Activated effector memory CD4-positive, alpha-beta T cell treated with anti-CD3 and anti-CD28 coated beads, Interleukin-2, amount 50 U/mL, for 16 hours (primary cell): ENCODE results near the gene CAPS.

Experiments
- DNase-seq: peaks from one replicate; pipeline ENCODE4 v3.0.0-alpha.2; 2020

CAPS gene

DNA sequence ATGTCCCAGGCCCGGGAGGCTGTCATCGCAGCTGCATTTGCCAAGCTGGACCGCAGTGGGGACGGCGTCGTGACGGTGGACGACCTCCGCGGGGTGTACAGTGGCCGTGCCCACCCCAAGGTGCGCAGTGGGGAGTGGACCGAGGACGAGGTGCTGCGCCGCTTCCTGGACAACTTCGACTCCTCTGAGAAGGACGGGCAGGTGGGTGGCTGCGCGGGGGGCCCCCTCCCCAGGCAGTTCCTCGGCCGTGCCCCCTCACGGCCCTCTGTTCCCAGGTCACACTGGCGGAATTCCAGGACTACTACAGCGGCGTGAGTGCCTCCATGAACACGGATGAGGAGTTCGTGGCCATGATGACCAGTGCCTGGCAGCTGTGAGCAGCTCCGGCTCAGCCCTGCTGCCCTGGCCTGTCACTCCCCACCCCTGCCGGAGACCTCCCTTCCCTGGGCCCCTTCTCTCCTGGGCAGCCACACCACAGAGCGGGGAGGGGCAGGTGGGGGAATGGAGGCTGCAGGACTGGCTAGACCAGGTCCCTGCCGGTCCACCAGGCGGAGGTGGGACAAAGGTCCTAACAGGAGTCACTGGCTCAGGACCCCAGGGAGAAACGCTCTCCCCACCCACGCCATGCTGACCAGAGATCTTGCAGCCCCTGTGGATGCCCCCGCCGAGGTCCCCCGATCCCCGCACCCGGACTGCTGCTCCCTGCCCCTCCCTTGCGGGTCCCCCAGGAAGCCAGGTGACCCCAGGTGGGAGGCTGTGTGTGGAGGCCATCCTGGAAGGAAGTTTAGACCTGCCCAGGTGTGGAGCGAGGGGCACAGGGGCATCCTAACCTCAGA is 1.1 kb downstream of the CAPS start:
- no peak for DNase-seq

DNA sequence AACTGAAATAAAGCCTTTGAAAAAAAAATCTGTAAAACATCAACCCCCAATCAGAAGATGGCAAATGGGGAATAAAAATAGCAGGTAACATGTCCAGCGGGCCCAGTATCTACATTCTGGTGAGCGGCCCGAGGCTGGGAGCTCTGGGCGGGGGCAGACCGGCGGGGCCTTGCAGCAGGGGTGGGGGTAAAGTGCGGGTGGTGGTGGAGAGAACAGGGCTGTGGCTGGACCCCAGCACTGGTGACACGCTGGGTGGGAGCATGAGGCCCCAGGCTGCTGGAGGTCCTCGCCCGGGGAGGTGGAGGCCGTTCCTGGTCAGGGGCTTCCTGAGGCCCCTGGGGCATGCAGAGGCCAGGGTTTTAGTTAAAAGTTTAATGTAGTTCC is 1.7 kb downstream of the CAPS start:
- DNase-seq = no peak

DNA sequence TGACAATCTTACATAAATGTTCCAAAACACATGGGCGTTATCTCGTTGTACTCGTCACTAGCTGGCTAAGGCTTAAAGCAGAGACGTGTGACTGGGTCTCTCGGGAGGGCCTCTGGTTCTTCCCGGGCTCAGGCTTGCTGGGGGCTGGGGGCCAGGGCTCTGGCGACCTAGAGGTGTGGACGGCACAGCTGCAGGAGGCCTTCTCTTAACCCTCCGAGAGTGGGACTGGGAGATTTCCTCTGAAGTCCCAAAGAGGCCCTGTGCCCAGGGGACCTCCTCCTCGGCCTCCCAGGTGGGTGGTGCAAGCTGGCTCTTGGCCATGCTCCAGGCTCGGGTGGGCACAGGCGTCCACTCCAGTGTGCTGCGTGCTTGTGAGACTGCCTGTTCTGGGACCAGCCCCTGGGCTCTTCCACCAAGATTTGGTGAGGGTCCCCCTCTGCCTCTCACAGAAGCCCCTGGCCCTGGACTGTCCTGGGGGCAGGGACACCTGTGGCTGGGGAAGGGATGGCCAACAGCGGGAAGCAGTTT is 2.2 kb downstream of the CAPS start:
- peak; percentile 57 for DNase-seq

DNA sequence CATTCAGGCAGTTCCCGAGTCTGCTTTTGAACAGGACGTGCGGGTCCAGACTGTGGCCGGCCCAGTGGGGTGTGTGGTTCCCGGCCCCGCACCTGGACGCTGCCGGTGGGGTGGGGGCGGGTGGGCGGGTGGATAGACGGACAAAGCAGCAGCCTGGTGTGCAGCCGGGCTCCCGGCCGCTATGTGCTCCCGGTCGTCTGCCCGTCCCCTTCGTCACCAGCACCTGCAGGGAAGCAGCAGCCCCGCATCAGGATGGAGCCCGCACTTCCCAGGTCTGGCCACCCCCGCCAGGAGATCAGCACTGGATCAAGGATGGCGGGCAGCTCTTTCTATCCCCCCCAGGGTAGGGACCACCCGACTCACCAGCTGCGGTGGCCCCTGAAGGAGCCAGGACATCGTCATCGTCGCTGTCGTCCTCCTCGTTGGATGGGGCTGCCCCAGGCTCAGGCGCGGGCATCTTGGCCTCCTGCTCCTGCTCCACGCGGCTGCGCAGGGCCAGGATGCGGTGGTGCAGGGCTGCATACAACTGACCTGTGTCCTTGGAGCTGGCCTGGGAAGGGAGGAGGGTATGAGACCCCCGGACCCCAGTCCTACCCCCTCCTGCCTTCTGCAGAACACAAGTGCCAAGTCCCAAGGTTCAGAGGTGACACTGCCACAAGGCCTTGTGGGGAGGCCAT is 3.5 kb downstream of the CAPS start:
- no peak for DNase-seq

DNA sequence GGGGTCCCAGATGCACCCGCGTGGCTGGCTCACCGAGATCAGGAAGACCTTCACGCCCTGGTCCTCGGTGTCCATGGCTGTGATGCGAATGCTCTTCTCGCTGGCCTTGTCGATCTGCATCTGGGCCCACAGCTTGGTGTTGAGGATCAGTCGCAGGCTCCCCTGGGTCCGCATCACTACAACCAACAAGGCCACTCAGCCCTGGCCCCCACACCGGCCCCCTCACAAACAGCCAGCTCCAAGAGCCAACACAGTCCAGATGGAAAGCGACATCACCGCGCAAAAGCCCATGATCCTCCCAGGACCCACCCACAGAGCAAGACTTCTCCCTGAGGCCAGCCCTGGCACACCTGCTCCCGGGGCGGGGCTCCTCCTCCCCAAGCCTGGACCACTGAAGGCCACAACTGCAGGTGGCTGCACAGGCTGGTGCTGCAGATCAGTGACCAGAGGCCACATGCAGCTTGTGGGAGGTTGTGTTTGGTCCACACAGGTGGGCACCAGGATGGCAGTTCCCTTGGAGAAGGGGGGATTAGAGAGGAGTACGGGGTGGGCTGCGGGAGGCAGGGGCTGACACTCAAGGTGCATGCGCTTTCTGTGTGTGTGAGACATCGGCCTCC is 4.5 kb downstream of the CAPS start:
- DNase-seq = no peak

DNA sequence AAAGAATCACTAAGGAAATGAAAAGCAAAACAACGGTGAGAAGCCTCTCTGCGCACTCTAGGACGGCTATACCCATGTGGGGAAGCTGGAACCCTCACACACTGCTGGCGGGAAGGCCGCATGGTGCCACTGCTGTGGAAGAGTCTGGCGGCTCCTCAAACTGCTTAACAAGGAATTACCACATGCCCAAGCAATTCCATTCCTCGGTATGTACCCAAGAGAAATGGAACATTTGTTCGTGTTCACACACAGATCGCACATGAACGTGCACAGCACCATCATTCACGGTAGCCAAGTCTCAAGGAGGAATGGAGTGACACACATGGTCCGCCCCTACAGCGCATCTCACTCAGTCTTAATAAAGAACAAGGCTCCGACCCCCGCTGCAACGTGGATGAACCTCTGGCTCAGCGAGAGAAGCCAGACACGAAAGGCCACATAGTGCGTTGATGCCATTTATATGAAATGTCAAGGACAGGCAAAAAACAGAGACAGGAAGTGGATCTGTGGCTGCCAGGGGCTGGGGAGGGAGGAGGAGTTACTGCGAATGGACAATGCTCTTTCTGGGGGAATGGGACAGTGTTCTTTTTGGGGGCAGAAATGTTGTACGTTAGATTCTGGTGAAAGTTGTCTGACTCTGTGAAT is 7.6 kb downstream of the CAPS start:
- no peak for DNase-seq

DNA sequence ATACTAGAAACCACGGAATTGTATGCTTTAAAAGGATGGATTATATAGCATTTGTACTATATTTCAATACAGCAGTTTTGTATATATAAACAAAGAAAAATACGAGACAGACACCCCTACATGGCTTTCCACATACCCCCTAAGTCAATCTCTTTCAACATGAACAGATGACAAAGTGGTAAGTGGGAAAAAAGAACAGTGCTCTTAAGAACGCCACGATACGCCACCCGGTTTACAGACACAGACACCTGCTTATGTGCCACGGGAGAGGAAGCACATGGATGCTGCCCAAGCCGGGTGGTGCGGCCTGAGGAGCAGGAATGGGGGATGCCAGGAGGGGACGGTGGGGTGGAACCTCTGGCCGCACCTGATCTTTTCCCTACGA is 8.1 kb downstream of the CAPS start:
- DNase-seq = no peak

DNA sequence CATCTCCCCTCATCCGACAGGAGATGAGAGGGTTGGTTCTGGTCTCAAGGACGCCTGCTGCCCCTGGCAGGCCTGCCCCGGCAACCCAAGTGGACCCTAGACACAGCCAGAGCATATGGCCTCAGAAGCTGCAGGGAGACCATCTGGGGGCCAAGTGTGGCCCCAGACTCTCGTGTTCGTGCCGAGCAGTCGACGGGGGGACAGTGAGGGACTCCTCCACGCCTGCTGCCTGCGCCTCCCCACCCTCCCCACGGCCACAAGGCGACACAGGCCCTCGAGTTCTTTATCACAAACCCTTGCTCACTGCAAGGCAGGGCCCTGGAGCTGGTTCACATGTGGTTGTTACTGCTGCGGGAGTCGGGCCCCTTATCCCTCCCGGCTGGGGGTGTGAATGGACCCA is 9.3 kb downstream of the CAPS start:
- no peak for DNase-seq

DNA sequence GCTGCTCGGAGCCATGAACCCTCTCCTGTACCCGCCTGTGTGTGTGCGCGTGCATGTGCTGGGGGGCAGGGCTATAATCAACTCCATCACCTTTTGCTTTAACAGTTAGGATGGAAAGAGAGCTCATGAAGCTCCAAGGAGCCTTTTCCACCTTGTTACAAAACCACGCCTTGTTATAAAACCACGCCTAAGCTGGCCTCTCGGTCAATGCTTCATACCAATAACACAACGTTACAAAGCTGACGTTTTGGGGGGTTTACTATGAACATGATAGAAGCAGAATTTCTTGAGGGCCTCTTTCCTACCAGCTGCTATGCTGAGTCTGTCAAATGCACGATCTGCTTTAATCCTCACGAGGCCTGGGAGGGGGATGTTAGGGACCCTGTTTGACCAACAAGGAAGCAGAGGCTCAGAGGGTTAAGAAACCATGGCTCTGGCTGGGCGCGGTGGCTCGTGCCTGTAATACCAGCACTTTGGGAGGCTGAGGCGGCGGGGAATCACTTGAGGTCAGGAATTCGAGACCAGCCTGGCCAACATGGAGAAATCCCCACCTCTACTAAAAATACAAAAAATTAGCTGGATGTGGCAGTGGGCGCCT is 11.9 kb downstream of the CAPS start:
- no peak for DNase-seq

DNA sequence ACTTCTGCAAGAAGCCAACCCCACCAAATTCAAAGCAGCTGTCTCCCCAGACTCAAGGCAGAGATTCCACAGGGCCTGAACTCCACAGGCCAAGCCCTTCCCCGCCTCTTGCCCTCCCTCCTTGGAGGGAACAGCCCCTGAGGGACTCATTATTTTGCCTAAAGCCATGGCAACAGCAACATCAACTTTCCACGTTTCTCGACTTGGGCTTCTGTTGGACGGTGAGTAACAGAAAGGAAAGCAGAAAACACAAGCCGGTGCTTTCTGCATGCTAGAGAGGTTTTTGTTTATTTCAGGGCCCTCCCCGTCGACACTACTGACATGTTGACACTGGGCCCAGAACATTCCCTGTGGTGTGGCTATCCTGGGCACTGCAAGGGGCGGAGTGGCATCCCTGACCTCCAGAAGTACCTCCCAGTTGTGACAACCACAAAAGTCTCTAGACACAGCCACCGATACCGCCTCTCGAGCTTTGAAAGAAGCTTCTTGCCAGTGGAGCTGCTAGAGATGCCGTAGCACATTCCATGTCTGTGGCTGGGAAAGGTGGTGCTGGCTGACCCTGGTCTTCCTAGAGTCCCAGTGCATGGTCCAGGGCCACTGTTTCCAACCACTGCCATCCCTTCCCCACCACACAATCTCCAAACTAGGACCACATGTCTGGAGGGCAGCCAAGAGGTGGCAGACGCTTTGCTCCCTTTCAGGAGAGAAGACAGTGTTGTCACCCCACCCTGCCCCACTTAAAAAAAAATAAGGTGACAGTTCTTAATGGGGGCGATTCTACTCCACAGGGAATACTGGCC is 12.8 kb downstream of the CAPS start:
- no peak for DNase-seq

DNA sequence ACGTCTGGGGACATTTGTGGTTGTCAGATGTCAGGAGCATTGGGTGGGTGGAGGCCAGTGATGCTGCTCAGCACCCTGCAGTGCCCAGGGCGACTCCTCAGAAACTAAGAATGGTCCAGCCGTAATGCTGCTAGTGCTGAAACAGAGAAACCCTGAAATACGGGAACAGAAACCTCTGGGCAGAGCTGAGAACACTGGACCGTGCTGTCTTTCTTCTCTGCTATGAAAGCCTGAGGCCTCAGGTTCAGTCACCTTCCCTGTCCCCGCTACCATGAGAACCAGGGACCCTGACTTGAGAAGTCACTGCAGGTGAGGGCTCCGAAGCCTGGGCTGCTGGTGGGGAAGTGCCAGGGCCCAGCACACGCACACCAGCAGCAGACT is 13.4 kb downstream of the CAPS start:
- DNase-seq = no peak

DNA sequence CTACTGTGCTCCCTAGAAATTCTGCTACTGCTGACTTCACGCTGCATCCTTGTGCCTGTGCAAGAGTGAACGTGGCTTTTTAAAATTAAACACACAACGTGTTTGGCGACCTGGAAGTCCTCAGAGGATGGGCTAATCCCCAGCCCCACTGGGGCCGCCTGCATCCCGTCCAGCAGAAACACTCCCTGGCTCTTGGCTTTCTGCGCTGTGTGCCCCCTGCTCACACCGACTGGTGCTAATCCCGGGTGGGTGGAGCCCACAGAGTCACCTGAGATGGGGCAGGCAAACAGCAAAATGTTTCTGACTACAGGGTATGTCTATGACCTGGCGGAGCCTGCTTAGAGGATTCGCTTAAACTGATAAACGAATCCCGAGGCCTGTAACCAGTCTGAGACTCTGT is 15.1 kb downstream of the CAPS start:
- DNase-seq = no peak

DNA sequence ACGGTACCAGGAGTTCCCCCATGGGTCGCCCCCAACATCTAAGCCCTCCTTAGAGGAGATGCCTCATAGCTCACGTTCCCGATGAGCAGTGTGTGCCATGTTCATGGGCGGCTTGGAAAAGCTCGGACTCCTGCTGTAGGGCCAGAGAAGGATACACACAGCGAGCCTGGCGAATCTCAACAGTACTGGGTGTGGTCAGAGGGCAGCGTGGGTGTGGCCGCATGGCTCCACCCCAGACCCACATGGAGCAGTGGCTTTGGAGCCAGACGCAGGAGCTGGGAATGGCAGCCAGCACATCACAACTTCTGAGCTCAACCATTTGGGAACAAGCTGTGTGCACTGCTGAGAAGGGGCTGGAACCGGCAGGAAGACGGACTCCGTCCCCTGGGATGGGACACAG is 15.6 kb downstream of the CAPS start:
- no peak for DNase-seq

DNA sequence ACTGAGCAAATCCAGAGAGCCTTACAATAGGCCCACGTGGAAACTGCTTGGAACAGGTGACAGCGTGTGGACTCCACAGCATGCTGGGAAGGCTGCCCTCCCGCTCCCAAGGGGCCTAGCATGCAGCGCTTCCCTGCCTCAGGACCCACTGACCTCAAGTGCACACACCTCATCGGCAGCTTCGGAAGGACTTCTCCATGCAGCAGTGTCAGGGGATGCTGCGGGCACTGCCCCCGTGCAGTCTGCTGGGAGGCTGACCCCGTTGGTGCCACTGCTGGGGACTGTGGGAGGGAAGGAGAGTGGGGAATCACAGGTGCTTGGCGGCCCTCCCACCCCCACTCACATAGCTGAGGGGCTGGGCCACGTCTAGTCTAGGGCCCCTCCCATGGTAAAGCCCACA is 17.2 kb downstream of the CAPS start:
- DNase-seq = no peak

DNA sequence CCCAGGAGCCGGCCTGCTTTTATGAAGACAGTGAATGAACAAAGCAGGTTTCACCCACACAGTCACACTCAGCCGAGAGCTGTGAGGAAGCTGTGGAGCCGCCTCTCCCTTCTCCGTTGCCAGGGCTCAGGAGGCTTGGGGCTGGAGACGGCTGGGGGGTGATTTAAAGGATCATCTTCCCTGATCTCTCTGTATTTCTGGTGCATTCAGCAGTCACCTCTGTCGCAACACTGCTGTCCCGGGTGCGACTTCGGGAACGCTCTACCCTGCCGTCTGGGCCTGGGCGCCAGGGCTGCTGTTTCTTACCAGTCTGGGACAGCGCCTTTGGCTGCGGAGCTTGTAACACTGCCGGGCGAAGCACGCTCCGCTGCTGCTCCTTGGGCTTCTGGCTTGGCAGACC is 18.1 kb downstream of the CAPS start:
- DNase-seq = no peak

DNA sequence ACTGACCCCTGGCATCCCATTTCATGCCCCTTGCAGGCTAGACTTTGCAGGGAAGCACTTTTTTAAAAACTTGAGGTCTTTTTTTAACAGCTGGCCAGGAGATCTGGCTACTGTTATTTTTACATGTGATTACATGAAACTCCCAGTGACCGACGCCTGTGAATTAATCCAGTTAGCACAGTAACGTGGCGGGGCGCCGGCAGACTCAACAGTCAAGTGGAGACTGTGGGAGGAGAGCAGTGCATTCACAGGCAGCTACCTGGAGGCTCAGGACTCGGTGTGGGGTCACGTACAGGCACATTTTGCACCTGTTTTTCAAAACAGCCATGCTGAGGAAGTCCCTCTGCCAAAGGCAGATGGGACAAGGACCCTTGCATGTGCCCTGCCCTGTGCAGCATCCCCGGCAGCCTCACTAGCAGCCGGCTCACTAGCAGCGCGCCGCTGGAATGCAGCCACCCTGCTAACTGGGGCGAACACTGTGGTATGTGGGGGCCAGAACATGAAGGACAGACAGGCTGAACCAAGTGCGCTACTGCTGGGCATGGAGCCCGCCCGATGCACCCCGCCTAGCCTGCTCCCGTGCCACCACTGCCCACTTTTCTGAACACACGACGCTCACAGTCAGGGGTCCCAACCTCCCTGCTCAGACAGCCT is 18.7 kb downstream of the CAPS start:
- DNase-seq = no peak

DNA sequence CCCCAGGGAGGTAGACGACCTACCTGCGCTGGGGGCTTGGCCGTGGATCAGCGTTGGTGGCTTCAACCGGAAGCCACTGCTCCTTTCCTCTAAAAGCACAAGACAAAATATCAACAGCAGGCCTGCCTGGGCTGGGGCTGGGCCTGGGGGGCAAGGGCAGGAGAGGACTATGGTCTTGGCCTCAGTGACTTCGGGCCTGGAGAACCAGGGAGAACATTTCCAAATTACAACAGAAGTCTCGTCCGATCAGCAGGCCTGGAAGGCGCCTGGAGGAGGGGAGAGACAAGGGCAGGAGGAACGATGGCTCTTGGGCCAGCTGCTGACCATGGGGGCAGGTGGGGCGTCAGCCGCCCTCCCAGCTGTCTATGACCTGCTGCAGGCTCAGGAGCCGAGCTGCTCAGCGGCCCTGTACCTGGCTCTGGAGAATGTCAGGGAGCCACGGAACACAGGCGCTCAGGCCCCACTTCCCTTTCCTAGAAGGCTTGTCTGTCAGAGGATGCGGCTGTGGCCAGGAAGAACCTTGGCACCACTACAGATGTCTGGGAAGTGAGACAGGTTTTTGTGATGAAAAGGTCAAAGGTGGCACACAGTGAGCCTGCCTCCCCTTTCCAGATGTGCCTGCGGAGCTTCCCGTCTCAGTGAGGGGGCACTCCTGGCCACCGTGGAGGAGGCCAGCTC is 19.5 kb downstream of the CAPS start:
- DNase-seq = no peak

DNA sequence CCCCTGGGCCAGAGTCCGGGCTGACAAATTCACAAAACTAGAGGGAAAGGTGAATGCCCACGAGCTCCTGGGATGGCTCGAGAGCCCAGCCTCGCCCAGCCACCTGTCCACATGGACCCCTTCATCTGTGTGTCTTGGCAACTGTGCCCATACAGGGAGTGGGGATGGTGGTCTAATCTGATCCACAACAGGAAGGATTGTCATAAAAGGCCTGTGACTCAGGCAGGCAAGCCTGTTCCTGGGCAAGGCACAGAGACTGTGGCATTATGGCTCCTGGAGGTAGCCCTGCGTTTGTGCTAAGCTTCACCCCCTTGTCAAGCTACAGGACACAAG is 20.0 kb downstream of the CAPS start:
- DNase-seq = no peak

DNA sequence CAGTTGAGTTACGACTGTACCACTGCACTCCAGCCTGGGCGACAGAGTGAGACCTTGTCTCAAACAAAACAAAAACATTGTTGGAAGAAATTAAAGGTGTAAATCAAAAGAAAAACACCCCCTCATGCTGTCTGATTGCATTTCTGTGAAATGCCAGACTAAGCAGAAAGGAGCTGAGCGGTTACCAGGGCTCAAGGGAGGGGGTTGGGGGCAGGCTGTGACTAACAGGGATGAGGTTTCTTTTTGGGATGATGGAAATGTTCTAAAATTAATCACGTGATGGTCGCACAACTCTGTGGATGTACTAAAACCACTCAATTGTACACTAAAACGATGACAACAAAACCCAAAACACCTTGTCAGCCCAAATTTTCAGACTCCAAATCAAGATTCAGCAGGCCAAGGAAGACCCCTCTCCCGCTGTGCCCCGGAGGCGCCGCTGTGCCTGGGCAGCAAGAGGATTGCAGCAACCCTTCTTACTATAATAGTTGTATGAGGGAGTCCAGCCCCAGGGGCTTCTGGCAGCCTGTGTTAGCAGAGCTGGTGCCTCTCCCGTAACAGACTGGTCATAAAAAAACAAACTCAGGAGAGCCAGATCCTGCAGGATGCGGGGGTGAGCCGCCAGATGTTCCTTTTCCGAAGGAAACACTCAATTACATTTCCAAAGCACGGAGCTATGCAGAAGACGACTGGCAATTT is 20.9 kb downstream of the CAPS start:
- DNase-seq = no peak

DNA sequence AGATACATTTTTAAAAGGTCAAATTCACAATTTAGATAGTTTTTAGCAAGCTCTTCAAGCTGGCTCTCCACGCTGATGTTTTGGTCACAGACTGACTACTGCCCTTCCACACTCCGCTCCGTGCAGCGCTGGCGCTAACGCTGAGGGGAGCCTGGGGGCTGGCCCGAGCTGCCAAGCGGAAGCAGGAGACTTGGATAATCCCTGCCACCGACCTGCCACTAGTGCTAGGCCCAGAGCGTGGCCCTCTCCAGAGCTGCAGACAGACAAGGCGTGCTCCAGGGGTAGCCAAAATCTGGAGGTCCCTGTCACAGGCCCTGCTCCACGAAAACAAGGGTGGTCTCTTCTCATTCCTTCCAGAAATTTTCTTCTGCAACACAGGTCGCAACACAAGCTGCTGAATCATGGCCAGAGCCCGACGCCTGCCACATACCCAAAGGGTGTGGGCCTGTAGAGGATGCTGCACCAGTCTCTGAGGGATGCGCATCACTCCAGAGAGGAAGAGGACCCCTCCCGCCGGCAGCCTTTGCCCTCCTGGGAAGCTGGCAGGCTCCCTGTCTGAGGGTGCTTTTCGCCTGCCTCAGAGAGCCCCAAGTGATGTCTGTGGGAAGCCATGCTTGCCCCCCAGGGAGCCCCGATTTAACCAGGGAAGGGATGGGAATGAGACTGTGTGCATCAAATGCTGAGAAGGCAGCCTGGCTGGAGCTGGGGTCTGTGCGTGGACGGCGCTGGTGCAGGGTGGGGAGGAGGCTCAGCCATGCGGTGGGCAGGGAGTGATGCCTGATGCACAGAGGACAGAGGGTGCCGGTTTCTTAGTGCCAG is 21.6 kb downstream of the CAPS start:
- DNase-seq = no peak
